Fibroblast of lung (primary cell): ENCODE measurements around the gene SERPINB10.

Source experiments
- EZH2 ChIP-seq: IDR thresholded peaks from 2 replicates; pipeline ENCODE4 v1.5.1; 2012; ENCODE audit warnings: low read length, control low read depth, mild to moderate bottlenecking; ENCODE audit errors: missing control alignments
- TF ChIP-seq, protein P1 (sequence below), 2 donors: IDR thresholded peaks in 1 of 2; conservative IDR thresholded peaks in 1 of 2; 1 replicate in 1 of 2; 2 replicates in 1 of 2; pipeline ENCODE4 v1.5.1; 2011 to 2012; ENCODE audit warnings: low read length in 2 of 2, control low read depth in 1 of 2, inconsistent platforms in 1 of 2, low read depth in 1 of 2, mild to moderate bottlenecking in 1 of 2

DNA sequence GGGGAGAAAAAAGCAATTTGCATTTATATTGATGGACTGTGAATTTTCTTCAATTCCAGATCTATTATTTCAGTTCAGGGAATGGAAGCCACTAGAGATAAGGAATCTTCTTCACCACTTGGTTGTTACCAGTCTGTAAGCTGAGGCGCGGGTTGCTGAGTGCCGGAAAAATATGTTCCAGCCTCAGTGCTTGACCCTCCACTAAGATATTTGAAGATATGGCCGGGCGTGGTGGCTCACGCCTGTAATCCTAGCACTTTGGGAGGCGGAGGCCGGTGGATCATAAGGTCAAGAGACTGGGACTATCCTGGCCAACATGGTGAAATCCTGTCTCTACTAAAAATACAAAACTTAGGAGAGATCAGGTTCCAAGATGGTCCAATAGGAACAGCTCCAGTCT lies 32.2 kb downstream of the SERPINB10 start:
- TF ChIP-seq, protein P1, sequence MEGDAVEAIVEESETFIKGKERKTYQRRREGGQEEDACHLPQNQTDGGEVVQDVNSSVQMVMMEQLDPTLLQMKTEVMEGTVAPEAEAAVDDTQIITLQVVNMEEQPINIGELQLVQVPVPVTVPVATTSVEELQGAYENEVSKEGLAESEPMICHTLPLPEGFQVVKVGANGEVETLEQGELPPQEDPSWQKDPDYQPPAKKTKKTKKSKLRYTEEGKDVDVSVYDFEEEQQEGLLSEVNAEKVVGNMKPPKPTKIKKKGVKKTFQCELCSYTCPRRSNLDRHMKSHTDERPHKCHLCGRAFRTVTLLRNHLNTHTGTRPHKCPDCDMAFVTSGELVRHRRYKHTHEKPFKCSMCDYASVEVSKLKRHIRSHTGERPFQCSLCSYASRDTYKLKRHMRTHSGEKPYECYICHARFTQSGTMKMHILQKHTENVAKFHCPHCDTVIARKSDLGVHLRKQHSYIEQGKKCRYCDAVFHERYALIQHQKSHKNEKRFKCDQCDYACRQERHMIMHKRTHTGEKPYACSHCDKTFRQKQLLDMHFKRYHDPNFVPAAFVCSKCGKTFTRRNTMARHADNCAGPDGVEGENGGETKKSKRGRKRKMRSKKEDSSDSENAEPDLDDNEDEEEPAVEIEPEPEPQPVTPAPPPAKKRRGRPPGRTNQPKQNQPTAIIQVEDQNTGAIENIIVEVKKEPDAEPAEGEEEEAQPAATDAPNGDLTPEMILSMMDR (conservative IDR thresholded peaks at IDR 0.05 in 1 of 2, IDR thresholded peaks at IDR 0.05 in 1 of 2; ENCODE audit: low read depth in 1 of 2, low read length in 2 of 2): no peak
- no peak for TF ChIP-seq EZH2
